IPS-NIHi7 (cell line): Measurements from ENCODE around the gene NCF2.

Experiments used
- DNase-seq: peaks from one replicate; pipeline ENCODE4 v3.0.0; 2012; ENCODE audit warnings: mixed read lengths; ENCODE audit errors: extremely low spot score

Gene NCF2

GRCh38 chr1:183584147-183584546 lies 6.1 kb downstream of the NCF2 start:
- no peak for DNase-seq

GRCh38 chr1:183583466-183583865 lies 6.8 kb downstream of the NCF2 start:
- no peak for DNase-seq

- no peak for DNase-seq
Observed at GRCh38 chr1:183582021-183582713, 8.1 kb downstream of the NCF2 start.

- DNase-seq, result peak; percentile 88
Observed at GRCh38 chr1:183580281-183580682, 10.0 kb downstream of the NCF2 start.

GRCh38 chr1:183578856-183579255 lies 11.4 kb downstream of the NCF2 start:
- DNase-seq, result no peak

- no peak for DNase-seq
Observed at GRCh38 chr1:183577897-183578465, 12.3 kb downstream of the NCF2 start.

- no peak for DNase-seq
Observed at GRCh38 chr1:183576537-183576936, 13.7 kb downstream of the NCF2 start.

GRCh38 chr1:183575606-183576005 lies 14.7 kb downstream of the NCF2 start:
- no peak for DNase-seq

- no peak for DNase-seq
Observed at GRCh38 chr1:183572721-183573120, 17.5 kb downstream of the NCF2 start.

- DNase-seq, result no peak
Observed at GRCh38 chr1:183571678-183572268, 18.5 kb downstream of the NCF2 start.

- no peak for DNase-seq
Observed at GRCh38 chr1:183570451-183570850, 19.8 kb downstream of the NCF2 start.

GRCh38 chr1:183569801-183570200 lies 20.5 kb downstream of the NCF2 start:
- no peak for DNase-seq

GRCh38 chr1:183569141-183569540 lies 21.1 kb downstream of the NCF2 start:
- DNase-seq, result no peak

GRCh38 chr1:183568176-183569021 lies 21.9 kb downstream of the NCF2 start:
- no peak for DNase-seq

GRCh38 chr1:183567584-183567983 lies 22.7 kb downstream of the NCF2 start:
- DNase-seq, result no peak

- DNase-seq, result no peak
Observed at GRCh38 chr1:183566026-183566425, 24.2 kb downstream of the NCF2 start.

- DNase-seq, result no peak
Observed at GRCh38 chr1:183565261-183565660, 25.0 kb downstream of the NCF2 start.

- no peak for DNase-seq
Observed at GRCh38 chr1:183562701-183563100, 27.6 kb downstream of the NCF2 start.

GRCh38 chr1:183559061-183559460 lies 31.2 kb downstream of the NCF2 start:
- no peak for DNase-seq

GRCh38 chr1:183554577-183554976 lies 35.7 kb downstream of the NCF2 start:
- no peak for DNase-seq

GRCh38 chr1:183553764-183554163 lies 36.5 kb downstream of the NCF2 start:
- peak; percentile 41 for DNase-seq

- no peak for DNase-seq
Observed at GRCh38 chr1:183553331-183553730, 36.9 kb downstream of the NCF2 start.
